GM18907 (cell line): ENCODE data around the gene TSC1.
"Not testable (repeated sequence)": the region's sequence is repeated elsewhere in the genome, so short reads cannot be mapped to it uniquely, and the experiment has no call there.

ENCODE experiments used
- ATAC-seq: cut with Tn5 transposase; IDR thresholded peaks from one replicate; pipeline ENCODE4 v1.9.1; 2021; ENCODE audit warnings: mild to moderate bottlenecking, moderate library complexity; ENCODE audit not compliant: unreplicated experiment

TSC1 gene

DNA sequence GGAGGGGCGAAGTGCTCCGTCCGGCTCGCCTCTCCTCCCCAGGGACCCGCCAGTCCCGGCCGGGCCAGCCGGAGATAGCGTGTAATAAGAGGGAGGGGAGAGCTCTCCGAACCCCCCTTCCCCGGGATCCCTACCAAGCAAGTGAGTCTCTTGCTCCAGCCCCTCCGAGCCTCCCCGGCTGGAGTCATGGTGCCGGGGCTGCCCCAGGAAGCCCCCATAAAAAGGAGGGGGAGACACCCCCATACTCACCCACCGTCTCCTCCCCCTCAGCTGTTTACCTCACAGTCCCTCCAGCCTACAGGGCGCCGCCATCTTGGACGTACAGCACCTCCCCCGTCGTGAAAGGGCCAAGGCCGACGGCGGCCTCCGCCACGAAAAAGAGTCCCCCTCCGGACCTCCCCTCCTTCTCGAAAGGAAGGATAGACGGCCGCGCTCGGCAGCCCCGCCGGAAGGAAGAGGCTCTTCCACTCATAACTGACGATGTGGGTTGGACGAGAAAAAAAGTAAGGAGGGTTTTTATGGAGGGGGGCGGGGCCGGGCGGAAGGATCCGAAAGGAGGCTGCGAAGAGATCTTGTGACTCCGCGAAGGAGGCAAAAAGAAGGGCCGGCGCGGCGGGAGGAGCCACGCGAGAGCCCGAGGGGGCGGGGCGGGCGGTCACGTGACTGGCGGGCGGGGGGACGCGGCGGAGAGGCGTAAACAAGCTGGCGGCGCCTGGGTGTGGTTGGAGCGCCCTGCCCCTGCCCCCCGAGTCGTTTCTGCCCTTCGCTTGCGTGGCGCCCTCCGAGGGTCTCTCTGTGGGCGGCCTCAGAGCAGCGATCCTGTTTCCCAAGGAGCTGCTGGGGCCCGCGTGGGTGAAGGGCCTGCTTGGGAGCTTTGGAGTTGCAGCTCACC, at the start of gene TSC1:
Gene TSC1, minus strand, starts transcription at position 323 of the 892 bp plus-strand sequence. CDS start 15,744 bp downstream, outside the sequence.
- ATAC-seq, result peak; percentile 69

DNA sequence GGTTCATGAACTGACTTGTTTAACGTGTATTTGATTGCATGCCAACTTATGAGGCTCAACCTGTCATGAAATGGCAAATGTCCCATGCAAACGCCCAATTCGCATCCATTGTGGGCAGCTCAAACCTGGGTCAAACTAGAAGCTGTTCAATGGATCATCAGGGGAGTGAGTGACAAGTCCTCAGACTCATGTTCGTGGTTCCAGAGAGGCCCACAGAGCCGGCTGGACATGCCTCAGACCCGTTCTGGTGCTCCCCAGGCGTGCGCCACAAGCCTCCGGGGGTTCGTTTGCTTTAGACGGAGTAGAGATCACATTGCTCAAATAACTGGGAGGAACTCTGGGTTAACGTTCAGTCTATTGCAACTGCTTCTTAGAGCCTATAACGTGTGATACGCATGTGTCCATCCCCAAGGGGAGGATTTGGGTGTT, 49.1 kb upstream of the TSC1 start:
- no peak for ATAC-seq

DNA sequence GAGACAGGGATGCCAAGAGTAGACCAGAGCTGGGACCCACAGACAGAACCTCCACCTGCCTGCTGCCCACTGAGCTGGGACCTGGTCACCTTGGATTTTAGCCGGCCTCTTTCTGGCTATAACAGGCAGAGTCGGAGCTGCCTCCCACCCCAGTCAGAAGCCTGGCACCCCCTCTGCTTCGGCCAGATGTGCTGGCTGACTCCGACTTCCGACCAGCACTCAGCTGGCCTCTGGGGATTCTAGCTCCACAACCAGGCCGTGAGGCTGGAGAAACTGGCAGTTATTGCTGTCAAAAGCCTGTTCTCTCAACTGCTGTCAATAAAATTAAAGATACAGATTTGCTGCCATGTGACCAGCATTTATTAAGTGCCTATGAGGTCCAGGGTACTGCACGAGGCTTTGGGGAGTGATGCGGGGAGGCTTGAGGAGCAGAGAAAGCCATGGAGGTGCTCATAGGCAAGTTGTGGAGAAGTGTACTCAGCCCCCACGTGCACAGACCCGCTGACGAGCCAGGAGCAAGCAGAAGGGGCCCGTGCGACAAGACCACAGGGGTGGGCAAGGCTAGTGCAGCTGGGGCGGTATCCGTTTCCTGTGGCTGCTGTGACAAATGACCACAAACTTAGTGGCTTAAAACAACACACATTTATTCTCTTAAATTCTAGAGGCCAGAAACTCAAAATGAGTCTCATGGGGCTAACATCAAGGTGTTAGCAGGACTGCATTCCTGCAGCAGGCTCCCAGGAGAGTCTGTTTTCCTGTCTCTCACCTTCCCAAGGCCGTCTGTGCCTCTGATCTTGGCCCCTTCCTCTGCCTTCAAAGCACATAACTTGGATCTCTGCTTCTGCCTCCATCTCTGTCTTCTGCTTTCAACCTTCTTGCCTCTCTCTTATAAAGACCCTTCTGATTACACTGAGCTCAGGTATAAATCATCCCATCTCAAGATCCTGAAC, 47.2 kb upstream of the TSC1 start:
- ATAC-seq, result no peak

DNA sequence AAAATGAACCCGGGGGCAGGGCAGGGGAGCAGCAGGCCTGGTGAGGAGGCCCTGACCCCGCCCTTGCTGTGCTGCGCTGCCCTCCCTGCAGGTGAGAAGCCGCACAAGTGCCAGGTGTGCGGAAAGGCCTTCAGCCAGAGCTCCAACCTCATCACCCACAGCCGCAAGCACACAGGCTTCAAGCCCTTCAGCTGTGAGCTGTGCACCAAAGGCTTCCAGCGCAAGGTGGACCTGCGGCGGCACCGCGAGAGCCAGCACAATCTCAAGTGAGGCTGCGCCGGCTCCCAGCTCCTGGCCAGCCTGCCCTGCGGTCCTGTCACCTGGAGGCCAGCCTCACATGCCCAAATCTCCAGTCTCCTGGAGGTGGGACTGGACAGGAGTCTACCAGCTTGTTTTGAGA, 46.4 kb upstream of the TSC1 start:
- ATAC-seq, result no peak

DNA sequence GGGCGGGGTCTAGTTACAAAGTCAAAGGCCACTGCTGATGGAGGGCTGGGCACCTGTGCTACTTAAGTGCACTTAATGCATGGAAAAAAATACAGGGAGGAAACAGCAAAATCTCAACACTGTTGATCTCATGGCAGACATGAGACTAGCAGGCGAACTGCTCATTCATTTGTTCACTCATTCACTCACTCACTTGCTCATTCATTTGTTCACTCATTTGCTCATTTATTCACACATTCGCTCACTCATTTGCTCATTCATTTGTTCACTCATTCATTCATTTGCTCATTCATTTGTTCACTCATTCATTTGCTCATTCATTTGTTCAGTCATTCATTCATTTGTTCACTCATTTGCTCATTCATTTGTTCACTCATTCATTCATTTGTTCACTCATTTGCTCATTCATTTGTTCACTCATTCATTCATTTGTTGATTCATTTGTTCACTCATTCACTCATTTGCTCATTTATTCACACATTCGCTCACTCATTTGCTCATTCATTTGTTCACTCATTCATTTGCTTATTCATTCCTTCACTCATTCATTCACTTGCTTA, 45.7 kb upstream of the TSC1 start:
- ATAC-seq, result not testable (repeated sequence)

DNA sequence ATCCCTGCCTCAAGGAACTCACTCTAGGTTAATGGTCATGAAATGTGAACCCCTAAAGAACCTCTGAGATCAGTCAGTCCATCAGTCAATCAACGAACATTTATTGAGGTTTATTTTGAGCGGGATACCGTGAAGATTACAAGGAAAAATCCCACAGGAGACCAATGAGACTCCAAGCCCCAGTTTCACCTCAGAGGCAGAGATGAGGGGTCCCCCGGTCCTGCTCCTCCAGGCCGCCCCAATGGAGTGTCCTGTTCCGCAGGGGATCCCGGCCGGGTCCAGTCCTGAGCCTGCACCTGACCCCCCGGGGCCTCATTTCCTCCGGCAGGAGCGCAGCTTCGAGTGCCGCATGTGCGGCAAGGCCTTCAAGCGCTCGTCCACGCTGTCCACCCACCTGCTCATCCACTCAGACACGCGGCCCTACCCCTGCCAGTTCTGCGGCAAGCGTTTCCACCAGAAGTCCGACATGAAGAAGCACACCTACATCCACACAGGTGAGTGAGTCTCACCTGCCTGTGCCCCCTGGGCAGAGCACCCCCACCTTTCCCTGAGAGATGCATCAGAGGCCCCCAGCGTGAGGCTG, 45.1 kb upstream of the TSC1 start:
- no peak for ATAC-seq

DNA sequence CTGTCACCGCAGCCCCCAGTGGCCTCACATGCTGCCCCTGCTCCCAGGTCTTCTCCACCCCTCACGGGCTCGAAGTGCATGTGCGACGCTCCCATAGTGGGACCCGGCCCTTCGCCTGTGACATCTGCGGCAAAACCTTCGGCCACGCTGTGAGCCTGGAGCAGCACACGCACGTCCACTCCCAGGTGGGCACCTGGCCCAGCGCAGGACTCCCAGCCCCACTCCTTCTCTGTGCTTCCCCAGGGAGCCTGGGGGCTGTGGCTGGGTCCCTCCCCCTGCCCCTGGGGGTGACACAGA, 44.5 kb upstream of the TSC1 start:
- ATAC-seq, result no peak

DNA sequence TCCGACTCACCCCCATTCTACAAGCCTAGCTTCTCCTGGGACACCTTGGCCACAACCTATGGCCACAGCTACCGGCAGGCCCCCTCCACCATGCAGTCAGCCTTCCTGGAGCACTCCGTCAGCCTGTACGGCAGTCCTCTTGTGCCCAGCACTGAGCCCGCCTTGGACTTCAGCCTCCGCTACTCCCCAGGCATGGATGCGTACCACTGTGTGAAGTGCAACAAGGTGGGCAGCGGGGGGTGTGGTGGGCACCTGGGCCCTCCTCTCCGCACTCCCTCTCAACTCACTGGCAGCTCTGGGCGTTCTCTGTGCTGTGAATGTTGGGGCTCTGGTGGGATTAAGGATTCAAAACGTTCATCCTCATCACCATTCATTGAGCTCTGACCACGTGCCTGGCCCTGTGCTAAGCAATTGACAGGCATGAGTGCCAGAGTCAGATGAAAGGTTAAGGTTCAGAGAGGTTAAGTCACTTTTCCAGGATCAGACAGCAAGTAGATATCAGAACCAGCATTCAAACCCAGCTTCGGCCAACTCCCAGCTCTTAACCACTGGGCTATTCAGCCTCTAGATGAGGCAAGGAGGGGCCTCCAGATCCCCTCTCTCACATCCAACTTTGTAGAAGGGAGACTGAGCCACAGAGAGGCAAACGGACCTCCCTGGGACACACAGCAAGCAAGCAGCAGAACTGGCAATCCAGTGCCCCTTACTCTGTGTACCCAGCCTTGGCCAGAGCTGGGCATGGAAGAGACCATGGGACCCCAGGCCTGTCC, 44.0 kb upstream of the TSC1 start:
- ATAC-seq, result no peak

DNA sequence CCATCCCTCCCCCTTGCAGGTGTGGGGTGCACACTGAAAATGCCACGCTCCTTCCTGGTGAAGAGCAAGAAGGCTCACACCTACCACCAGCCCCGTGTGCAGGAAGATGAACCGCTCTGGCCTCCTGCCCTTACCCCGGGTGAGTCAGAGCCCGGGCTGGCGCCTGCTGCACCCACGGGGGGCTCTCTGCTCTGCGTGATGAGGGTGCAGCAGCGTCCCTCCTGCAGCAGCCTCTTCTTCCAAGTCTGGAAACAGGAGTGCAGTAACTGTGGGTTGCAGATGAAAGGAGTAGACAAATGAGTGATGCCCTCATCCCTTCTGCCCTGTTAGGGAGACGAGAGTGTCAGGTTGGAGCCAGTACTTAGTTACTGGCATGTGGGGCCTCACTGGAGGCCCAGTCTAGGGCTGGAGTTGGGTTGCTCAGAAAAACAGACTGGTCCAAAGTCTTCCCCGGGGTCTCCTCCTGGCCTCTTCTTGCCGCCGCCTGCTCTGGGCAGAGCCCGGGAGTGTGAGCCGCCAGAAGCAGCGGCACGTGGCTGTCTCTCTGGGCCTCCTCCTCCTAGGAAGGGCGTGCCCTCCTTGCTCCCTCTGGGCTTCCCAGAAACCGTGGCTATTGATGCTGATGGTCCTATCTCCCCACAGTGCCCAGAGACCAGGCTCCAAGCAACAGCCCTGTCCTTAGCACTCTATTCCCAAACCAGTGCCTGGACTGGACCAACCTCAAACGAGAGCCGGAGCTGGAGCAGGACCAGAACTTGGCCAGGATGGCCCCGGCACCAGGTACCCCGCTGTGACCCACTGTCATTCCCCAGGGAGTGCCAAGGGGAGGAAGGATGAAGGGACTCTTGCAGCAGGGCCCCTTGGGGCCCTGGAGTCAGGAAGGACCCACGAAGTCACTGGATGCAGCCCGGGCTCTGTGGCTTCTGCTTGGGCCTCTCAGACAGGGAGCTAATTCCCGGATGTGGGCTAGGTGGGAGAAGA, 42.5 kb upstream of the TSC1 start:
- no peak for ATAC-seq

DNA sequence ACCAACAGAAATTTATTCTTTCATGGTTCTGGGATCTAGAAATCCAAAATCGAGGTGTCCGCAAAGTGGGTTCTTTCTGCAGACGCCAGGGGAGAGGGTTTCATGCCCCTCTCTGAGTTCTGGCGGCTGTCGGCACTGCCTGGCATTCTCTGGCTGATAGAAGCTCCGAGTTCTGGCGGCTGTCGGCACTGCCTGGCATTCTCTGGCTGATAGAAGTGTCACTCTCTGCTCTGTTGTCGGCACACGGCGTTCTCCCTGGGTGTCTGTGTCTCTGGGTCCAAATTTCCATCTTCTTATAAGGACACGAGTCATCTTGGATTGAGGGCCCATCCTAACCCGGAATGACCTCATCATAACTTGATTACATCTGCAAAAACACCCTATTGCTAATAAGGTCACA, 41.7 kb upstream of the TSC1 start:
- ATAC-seq, result no peak

DNA sequence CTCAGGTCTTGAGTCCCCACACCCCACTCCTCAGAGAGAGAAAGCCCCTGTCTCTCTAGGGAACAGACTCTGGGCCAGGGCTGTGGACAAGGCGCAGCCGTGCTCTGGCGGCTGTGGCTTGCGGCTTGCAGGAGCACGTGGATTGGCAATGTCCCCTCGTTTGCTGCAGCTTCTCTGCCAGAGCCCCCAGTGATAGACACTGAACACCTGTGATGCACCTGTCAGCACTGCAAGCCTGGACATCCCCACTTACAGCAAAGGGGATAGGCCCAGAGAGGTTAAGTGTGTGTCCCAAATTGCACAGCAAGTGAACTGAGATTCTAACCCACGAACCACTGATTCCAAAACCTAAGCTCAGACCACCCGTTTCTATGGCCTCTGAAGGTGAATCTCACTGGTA, 41.1 kb upstream of the TSC1 start:
- ATAC-seq, result no peak

DNA sequence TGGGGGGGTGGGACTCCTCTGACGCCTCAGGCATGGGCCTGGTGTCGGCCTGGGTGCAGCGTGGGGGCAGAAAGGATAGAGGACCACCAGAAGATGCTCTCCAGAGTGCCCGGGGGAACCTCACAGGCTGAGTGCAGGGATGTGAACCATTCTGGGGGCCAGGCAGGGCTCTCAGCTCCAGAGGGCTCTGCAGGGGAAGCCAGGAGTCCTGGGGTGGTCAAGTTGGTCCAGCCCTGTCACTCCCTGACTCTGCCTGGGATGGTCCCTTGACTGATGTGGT, 40.6 kb upstream of the TSC1 start:
- no peak for ATAC-seq

DNA sequence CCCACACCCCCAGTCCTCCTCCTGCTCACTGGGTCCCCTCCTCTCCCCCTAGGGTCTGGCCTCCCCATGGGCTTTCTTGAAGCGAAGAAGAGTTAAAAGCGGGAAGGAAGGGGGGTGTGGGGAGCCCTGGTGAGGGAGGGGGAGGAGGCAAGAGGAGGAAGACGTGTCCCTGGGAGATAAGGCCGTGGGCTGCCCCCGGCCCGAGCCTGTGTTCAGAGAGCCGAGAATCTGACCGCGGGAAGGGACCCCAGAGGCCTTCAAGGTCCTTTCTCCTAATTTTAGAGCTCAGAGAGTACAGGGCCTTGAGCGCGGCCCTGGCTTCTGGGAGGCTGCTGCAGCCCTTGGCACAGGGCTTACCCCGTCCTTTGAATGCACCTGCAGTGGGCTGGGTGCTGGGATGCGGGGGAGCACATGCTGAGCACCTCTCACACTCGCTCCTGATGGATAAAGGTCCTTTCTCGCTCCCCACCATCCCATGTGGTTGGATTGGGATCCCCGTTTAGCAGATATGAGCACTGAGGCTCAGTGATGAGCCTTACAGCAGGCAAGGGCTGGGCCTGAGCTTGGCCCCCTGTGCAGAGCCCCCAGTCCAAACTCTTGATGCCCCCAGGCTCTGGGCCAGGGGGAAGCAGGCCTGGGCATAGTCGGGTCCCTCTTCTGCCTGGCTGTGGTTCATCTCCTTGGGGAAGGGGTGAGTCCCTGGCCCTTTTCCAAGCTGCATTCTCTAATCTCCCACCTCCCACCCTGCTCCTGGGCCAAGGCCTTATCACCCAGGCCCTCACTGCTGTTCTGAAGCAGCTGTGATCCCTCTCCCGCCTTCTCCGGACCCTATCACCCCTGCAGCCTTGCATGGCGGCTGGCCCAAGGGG, 40.0 kb upstream of the TSC1 start:
- ATAC-seq, result no peak

DNA sequence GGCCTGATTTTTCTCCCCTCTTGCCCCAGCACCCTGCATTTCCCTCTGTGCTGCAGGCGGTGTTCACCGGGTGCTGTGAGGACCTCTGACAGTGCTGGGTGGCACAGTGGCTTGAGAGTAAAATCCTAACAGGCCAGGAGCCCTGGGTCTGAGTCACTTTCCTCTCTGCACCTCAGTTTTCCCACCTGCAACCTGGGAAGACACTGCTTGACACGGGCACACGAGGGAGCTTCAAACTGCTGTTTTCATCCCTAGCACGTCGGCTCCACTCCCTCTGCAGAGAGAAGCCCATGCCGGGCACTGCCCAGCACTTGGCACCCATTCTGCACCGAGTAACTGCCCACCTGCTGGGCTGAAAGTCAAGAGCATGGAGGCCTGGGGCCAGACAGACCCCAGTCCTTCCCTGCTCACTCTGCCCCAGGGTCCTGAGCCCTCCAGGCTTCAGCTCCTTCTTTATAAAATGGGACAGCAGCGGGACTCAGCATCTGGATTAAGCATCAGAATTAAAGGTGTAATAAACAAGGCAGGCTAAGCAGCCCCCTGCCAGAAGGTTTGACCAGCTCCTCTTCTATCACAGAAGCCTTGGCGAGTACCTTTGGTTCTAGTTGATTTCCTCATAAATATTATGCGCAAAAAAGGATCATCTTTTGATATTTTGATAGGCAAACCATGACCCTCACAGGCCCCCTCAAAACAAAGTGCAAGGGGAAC, 39.2 kb upstream of the TSC1 start:
- no peak for ATAC-seq

DNA sequence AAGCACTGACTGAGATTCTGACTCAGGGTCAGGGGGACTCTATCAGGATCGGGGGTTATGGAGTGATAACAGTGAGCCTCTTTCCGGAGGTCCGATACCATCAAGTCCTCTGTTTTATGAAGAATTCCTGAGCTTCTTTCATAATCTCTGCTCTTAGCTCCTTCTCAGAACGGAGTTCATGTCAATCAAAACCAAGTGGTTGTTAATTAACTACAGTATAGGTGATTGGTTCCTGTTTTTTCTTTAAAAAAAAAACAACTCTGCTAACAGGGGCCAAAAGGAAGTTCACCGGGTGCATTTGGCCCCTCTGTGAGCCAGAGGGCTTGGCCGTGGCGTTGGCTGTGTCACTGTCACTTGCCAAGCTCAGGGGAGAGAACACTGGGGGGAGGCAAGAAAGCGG, 38.0 kb upstream of the TSC1 start:
- ATAC-seq, result peak; percentile 42

DNA sequence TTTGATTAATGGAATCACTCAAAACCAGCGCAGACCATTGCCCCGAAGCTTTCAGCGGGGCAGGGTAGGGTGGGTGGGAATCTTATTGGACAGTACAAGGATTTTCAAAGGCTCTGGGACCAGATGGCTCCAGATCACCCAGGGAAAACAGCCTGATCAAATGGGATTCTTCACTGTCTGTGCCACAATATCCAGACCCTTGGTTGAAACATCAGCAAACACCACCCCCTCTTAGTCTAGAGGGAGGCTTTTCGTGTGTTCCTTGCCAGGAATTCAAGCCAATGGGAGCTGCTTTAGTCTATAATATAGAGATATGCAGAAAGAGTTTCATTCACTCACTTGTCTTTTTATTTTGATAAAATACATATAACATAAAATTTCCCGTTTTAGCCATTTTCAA, 35.7 kb upstream of the TSC1 start:
- ATAC-seq, result no peak

DNA sequence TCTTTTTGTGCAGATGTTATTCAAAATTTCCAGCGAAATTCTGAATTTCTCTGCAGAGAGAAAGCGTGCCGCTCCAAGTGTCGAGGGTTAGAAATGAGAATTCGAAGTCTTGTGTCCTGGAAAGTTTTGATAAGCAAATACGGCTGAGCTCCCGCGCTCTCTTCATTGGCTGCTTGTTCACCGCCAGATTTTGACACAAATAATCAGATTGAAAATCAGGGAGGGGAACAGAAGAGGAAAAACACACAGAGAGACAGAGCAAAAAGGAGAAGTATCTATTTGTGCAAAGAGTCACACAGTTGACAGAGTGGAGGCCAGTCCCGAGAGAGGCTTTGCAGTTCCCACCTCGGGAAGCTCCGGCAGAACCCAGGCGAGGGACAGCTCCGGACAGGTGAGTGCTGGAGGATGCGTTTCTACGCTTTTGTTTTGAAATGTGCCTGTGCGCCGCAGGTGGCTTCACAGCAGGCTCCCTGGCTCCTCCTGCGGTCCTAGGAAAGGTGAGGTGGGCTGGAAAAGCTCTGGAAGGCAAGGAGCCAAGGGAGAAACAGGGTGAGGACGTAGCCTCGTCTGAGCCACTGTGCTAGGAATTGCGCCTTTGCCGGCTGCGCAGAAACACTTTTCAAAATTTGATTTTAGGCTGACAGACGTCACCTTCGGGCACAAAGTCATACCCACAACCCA, 34.2 kb upstream of the TSC1 start, which contains the start of gene GFI1B:
Gene GFI1B, plus strand, starts transcription at position 244 of the 681 bp plus-strand sequence. CDS start 7,985 bp downstream, outside the sequence.
- no peak for ATAC-seq
